Ureter (tissue), 1 donor: ENCODE measurements around the gene FBXO27. TPM values are rescaled to one million over a fixed set of nuclear protein-coding genes. Genes with fewer than 3 reads are reported as not detected.
"Not testable (repeated sequence)": the region's sequence is repeated elsewhere in the genome, so short reads cannot be mapped to it uniquely, and the experiment has no call there.

Experiments
- DNase-seq: peaks from one replicate; pipeline ENCODE4 v3.0.0-alpha.2; 2020; ENCODE audit warnings: low spot score
- total RNA-seq: library from RNA; stranded (reverse); gene quantifications from one replicate; pipeline ENCODE4 v1.2.4, GENCODE V29; 2023
- donor health status: DM: yes; HTN: yes; CAD: no.

FBXO27 gene
- total RNA-seq, 1 donor from 2014 or later = 48.0 TPM

DNA sequence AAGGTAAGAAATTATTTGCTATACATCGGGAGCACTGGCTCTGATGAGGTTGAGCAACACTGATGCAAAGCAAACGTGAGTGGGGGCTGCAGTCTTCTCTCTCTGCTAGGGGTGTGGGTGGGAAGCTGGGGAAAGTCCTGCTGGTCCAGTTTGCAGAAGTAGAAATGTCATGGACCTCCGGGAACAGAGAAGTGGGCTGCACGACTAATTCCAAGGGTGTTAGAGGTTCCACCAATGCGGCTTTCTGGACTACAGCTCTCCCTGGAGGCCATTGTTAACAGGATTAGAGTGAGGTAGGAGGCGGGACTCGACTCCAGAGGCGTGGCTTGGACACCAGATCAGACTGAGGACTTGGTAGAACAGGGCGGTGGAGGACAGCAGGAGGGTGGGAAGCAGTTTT, 5.7 kb upstream of the FBXO27 start:
- peak; percentile 72 for DNase-seq

DNA sequence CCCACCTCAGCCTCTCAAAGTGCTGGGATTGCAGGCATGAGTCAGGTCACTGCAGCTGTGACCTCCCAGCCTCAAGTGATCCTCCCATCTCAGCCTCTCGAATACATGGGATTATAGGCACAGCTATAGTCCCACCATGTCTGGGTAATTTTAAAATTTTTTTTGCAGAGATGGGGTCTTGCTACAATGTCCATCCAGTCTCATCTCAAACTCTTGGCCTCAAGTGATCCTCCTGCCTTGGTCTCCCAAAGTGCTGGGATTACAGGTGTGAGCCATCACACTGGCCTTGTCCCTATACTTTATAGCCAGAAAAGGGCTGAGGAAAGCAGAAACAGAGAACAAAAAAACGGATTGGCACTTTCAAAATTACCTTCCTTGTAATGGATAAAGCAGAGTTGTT, 4.8 kb upstream of the FBXO27 start:
- no peak for DNase-seq

DNA sequence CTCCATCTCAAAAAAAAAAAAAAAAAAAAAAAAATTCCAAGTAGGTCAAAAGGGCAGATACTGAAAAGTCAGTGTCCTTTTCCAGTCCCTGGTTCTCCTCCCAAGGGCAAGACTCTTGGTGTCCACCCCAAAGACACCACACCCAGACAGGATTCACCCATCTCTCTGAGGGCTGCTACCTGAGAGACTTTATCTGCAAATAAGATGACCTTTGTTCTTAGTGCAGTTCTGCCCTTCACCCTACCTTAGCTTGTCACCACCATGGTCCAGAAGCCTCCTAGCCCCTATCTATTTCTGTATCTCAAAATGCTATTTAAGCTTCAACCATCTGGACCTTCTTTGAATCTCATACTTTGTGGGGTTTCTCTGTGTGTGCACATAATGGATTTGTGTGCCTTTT, 4.2 kb upstream of the FBXO27 start:
- DNase-seq = no peak

DNA sequence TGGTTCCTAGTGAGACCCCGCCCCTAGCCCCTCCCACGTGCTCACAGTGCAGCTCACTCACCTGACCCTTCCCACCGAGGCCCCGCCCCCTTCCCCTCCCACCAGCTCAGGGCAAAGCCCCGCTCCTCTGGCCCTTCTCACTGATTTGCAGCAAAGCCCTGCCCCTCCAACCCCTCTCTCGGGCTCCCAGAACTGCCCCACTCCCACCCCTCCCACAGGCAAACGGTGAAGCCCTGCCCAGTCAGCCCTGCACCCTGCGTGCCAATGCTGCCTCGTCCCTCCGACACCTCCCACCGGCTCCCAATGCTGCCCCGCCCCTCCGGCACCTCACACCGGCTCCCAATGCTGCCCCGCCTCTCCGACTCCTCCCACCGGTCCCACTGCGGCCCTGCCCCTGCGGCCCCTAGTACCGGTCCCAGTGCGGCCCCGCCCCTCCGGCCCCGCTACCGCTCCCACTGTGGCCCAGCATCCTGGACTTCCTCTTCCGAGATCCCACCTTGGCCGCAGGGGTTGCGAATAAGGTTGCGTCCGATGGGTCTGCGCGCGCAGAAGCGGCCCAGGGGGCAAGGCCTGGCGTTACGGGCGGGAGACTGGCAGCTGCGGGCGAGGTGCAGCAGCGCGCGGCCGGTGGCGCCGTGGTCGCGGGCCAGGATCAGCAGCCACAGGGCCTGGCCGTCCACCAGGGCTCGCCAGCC, 834 bp downstream of the FBXO27 start:
- peak; percentile 96 for DNase-seq

DNA sequence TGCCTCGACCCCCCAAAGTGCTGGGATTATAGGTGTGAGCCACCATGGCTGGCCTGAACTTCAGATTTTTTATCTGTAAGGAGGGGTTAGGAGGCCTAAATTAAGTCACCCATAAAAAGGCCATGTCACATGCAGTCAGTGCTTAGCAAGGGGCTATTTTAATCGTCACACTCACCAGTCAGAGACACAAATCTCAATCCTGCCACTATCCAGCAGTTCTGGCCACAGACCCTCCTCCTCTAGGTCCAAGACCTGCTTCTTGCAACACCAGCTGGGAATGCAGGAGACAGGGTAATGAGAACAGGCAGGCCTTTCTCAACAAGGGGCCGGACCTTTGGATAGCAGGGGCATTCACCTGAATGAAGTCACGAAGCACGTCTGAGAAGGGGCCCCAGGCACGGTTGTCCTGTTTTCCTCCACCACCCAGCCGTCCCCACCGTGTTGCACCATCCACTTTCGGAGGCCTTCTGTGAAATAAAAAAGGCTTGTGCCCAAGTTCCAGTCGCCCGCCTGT, 1.4 kb downstream of the FBXO27 start:
- DNase-seq = no peak

DNA sequence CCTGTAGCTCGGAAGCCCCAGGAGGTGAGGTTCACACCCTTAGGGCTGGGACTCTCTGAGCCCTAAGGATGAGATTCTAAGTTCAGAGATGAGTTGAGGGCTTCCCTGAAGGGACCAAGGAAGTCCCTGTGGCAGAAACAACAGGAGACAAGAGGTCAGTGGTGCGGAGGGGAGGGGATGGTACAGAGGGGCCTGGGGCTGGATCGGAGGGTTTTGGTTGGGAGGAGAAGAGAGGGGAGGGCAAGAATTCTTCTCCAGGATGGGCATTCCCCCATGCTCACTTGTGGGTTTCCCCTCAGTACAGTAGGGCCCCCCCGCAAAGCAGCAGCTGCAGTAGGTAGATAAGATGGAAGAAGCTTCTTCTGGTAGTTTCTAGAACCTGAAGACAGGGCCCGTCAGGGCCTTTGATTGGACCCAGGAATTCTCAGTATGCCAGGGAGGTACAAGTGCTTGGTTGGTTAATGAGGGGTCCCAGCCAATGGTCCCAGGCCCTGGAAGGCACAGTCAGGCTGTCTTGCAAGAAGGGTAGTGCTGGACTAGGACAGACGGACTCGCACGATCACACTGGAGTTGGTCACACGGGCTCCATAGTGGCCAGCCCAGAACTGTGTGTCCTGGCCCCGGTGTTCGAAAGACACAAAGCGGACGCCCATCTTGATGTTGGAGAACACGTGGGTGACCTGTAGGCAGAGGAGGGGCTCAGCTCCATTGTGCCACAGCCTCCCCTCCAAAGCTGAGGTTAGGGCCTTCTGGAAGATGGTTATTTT, 7.3 kb downstream of the FBXO27 start:
- DNase-seq = no peak

DNA sequence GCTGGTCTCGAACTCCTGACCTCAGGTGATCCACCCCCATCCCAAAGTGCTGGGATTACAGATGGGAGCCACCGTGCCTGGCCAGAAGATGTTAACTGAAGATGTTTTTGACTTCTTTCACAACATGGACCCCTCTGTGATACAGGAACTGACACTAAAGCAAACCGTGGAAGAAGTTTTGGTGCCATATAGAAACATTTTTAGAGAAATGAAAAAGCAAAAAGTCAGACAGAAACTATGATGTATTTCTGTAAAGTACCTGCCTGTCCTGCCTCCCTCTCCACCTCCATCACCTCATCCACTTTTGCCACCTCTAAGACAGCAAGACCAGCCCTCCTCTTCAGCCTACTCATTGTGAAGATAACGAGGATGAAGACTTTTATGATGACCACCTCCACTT, 11.3 kb downstream of the FBXO27 start:
- no peak for DNase-seq

DNA sequence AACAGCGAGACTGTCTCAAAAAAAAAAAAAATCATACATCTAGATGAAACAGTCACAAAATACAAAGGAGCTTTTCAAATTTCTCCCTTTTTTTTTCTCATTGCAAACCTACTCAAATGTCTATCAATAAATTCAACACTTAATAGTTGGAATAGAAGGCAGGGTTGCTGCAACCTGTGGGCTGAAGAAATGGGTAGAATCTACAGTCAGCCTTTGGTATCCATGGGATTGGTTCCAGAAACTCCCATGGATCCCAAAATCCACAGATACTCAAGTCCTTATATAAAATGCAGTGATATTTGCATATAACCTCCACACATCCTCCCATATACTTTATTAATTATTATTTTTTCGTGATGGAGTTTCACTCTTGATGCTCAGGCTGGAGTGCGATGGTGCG, 14.7 kb downstream of the FBXO27 start:
- no peak for DNase-seq

DNA sequence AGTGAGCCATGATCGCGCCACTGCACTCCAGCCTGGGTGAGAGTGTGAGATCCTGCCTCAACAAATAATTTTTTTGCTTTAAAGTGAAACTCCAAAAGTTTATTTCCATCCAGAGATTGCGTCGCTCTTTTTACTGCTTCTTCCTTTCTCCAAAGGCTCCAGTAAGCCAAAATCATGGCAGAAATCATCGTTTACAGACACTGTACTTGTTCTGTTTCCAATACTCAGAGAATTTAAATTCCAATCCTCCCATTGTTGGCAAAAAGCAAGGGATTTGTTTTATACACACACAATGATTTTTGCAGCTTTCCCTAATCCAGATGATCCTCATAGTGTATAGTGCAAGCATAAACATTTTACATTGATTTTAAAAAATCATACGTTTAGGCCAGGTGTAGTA, 15.3 kb downstream of the FBXO27 start:
- no peak for DNase-seq

DNA sequence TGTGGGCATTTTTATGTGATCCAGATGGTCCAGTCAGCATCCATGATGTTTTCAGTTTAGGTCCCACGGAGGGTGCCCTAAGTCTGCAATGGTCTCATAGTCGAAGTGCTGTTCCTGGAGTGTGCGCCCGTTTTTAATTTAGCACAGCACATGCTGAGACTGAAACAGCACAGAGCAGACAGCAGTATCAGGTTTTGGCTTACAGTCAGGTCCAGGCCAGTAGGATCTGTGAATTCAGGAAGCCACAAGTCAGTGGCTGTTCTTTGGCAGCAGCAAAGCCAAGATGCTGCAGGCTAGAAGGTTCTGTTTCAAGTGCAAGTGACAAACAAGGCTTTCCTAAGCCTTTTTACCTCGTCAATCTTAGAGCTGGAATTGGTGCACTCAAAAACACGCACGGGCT, 18.3 kb downstream of the FBXO27 start:
- no peak for DNase-seq

DNA sequence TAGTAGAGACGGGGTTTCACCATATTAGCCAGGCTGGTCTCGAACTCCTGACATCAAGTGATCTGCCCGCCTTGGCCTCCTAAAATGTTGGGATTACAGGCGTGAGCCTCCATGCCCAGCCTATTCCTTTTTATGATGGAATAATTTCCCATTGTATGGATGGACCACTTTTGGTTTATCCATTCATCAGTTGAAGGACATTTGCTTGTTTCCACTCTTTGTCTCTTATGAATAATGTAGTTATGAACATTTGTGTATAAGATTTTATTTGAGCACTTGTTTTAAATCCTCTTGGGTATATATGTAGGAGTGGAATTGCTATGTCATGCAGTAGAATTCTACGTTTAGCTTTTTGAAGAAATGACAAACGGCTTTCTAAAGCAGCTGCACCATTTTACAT, 23.3 kb downstream of the FBXO27 start:
- DNase-seq = no peak

DNA sequence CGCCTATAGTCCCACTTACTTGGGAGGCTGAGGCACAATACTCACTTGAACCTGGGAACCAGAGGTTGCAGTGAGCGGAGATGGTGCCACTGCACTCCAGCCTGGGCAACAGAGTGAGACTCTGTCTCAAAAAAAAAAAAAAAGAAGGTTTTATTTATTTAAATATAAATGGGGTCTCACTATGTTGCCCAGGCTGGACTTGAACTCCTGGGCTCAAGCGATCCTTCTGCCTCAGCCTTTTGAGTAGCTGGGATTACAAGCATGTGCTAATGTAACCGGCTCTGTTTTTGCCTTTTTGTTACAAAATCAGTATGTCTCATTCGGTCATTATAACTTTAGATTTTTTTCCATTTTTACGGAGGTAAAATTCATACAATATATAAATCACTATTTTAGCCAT, 24.2 kb downstream of the FBXO27 start:
- DNase-seq = no peak

DNA sequence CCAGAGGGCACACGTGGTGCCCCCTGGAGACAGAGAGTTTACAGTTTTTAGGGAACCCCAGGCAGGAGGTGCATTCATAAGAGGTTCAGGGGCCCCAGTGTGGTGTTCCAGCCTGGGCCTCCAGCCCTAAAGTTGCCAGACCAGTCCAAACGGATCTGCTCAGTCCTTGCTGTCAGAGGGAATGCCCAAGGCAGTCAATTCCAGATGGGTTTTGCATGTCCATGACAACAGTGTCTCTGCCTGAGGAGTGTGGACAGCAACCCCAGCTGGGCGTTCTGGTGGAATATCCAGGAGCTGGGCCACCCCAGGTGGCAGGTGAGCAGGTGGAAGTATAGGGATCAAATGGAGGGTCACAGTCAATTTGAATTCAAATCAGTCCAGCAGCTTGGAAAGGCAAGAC, 25.3 kb downstream of the FBXO27 start:
- no peak for DNase-seq

DNA sequence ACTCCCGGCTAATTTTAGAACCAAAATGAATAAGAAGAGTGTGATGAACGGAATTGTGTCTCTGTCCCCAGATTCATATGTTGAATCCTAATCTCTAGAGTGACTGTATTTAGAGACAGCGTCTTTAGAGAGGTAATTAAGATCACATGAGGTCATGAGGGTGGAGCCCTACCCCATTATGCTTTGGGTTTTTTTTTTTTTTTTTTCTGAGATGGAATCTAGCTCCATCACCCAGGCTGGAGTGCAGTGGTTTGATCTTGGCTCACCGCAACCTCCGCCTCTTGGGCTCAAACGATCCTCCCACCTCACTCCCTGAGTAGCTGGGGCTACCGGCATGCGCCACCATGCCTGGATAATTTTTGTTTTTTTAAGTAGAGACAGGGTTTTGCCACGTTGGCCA, 27.9 kb downstream of the FBXO27 start:
- DNase-seq = no peak

DNA sequence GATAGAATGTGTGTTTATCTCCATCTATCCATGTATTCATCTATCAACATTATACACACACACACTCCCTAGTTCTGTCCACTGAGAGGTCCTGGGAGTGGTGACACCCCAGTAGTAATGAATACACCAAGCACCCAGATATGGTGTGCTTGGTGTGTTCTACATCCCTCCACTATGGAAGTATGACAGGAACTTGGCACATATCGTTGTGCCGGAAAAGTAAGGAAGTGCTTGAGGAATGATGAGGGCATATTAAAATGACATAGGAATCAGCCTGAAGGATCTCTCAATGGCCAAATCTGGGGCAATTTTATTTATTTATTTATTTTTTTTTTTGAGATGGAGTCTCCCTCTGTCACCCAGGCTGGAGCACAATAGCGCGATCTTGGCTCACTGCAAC, 28.6 kb downstream of the FBXO27 start:
- DNase-seq = no peak

DNA sequence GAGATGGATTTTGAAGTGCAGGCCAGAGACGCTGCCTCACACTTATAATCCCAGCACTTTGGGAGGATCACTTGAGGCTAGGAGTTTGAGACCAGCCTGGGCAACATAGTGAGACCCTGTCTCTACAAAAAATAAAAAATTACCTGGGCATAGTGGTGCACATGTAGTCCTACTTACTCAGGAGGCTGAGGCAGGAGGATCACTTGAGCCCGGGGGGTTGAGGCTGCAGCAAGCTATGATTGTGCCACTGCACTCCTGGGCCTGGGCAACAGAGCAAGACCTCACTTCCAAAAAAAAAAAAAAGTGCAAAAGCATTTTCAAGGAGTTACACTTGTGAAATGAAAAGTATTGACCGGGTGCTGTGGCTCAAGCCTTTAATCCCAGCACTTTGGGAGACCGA, 29.2 kb downstream of the FBXO27 start:
- DNase-seq = no peak

DNA sequence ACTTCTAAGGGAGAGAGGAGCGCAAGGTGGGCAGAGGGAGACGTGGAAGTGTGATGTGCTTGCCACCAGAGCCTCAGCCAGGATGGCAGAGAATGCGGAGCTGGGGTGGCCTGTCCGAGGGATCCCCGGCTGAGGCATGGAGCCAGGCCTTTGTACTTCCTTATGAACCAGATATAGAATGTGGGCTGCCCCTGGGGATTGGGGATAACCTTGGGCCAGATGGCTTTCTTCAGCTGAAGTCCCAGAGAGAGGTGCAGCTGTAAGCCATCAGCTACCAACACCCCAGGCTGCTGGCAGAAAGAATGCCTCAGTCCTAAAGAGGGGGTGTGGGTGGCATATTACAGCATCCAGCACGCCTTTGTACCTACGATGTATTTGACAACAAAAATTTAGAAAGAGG, 31.3 kb downstream of the FBXO27 start:
- no peak for DNase-seq

DNA sequence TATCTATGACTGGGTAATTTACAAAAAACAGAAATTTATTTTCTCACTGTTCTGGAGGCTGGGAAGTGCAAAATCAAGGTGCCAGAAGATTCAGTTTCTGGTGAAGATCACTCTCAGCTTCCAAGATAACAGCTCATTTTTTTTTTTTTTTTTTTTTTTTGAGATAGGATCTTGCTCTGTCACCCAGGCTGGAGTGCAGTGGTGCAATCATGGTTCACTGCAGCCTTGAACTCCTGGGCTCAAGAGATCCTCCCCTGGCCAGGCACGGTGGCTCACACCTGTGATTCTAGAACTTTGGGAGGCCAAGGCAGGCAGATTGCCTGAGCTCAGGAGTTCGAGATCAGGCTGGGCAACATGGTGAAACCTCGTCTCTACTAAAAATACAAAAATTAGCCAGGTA, 34.8 kb downstream of the FBXO27 start:
- not testable (repeated sequence) for DNase-seq

DNA sequence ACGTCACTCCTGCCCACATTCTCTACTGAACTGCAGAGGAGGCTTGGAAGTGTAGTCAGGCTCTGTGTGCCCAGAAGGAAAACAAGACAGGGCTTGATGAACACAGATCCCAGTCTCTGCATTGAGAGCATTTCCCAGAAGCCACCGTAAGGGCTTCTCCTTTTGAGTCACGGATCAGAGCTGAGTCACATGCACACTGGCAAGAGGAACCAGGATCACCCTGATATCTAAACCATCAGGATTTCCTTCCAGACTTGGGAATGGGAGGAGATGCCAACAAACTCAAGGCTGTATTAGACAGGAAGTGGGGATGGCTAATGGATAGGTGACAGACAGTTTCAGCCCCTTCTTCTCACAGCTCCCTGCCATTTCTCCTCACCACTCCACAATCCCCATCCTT, 39.1 kb downstream of the FBXO27 start:
- no peak for DNase-seq

DNA sequence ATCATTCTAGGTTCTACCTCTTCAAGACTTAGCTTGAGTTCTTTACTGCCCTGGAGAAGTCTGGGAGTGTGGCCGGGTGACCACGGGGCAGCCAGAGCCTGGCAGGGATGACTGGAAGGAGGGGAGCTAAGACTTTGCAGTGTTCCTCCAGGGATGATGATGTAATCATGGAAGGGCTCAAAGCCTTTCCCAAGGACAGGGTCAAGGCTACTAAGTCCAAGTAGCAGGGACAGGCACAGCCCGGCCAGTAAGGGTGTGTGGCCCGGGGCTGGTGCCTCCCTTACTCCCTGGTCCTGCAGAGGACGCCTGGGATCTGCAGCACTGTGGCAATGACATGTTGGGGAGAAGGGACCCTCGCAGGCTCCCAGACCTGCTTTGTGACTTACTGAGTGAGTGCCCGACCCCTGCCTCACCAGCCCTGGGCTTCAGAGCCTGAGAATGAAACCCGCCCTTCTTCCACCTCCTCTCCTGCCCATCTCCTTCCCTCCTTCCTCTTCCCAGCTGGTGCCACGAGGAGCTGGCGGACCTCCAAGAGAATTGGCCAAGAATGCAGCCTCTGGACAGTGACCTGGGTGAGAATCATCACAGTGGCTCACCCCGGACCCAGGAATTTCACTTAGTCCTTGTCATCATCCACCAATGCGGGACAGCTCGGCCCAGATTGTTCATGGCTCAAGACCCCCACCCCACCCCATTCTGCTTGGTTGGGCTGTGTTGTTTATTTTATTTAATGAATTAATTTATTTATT, 41.2 kb downstream of the FBXO27 start:
- peak; percentile 49 for DNase-seq

DNA sequence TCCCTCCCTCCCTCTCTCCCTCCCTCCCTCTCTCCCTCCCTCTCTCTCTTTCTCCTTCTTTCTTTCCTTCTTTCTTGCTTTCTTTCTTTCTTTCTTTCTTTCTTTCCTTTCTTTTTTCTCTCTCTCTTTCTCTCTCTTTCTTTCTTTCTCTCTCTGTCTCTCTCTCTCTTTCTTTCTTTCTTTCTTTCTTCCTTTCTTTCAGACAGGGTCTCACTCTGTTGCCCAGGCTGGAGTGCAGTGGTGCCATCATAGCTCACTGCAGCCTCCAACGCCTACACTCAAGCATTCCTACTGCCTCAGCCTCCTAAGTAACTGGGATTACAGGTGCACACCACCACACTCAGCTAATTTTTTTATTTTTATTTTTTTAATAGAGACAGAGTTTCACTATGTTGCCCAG, 42.7 kb downstream of the FBXO27 start:
- not testable (repeated sequence) for DNase-seq

DNA sequence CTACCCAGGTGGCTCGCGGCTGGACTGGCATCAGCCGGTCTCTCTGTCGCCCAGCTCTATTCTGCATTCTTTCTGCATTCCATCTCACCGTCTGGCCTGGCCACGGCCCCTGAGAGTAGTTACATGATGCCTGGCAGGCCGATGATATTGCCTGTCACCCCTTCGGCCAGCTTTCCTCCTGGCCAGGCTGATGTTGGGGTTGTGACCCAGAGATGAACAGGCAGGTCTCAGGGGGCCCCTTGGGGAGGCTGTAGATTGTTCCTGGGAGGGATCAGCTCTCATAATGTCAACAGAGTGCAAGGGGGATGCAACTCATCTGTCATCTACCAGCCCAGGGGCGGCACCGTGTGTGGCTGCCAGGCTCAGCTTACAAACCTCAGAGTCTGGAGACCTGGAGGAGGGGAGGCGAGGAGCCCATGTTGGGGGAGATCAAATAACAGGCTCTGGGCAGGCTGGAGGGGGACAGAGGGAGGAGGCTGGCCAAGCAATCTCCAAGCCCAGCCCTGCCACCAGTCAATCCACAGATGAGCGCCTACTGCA, 43.2 kb downstream of the FBXO27 start:
- no peak for DNase-seq
